T-helper 22 cell (primary cell): ENCODE data around the gene ATG10.

Experiments
- DNase-seq: peaks from one replicate; pipeline ENCODE4 v3.0.0-alpha.2; 2020; ENCODE audit warnings: low read depth

ATG10 gene

DNA sequence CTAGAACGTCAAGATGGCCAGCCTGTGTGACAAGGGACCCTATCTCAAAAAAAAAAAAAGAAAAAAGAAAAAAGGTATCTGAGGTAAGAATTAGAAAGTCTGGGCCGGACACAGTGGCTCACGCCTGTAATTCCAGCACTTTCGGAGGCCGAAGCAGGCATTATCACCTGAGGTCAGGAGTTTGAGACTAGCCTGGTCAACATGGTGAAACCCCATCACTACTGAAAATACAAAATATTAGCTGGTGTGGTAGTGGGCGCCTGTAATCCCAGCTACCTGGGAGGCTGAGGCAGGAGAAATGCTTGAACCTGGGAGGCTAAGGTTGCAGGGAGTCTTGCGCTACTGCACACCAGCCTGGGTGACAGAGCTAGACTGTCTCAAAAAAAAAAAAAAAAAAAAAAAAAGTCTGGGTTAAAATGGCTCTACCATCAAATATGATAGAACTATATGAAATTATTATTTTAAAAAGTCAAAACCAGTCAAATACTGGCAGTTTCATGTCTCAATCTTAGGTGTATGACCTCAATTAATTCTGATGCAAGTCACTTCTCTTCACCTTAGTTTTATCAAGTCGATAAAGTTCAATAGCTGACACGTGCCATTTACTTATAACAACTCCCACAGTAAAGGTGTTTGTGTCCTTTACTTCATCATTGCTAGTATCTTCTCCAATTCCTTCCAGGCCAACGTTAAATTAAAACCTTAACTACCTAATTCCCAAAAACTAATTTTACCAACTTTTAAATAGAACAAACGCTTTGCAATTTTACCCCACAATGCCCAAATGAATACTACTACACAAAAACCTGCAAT is 305.2 kb downstream of the ATG10 start:
- DNase-seq, result no peak

DNA sequence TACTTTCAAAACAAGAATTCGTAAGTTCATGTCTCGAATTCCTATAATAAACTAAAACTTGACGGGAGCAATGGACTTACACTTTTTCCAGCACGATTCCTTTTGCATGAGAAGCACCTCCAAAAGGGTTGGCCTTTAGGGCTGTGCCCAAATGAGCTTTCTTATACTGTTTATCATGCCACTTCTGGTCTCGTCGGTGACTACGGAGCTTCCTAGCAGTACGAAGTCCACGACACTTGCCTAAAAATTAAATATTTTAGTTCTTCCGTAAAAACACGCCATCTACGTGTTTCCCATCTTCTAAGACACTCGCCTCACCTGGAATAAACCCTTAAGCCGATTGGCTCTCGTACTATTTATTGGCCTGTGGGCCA is 305.8 kb downstream of the ATG10 start:
- no peak for DNase-seq

DNA sequence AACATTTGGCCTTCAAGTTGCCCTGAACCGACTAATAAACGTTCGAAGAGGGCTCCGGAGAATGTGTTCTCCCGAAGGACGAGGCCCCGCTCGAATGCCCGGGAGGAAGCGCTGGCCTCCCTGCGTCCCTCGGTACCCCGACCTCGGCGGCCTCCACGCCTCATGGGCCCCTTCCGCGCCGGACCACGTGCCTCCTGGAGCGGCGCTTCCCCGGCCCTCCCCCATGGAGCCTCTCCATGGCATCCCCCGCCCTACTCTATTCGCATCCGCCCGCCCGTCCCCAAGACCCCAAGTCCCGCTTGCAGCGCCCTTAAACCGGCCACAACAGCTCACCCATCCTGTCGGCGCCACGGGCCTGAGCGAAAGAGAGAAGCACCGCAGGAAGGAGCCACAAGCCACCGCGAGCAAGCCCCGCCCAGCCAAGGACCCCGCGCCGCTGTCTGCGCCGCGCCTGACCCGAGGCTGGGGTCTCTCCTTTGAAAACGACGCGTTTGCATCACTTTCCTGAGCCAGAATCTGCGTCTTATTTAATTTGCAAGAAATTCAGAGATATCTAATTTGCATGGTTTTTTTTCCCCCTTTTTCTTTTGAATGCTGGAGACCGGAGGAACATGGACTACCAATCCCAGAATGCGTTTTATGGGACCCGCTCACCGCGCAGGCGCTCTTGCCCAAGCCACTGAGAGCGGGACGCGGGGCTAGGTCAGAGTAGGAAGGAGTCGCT is 306.3 kb downstream of the ATG10 start, which contains the start of gene RPS23:
TSS of gene RPS23 (minus strand) at position 368 of the 724 bp plus-strand sequence. CDS start at position 337, 31 bp downstream.
- peak; percentile 71 for DNase-seq

DNA sequence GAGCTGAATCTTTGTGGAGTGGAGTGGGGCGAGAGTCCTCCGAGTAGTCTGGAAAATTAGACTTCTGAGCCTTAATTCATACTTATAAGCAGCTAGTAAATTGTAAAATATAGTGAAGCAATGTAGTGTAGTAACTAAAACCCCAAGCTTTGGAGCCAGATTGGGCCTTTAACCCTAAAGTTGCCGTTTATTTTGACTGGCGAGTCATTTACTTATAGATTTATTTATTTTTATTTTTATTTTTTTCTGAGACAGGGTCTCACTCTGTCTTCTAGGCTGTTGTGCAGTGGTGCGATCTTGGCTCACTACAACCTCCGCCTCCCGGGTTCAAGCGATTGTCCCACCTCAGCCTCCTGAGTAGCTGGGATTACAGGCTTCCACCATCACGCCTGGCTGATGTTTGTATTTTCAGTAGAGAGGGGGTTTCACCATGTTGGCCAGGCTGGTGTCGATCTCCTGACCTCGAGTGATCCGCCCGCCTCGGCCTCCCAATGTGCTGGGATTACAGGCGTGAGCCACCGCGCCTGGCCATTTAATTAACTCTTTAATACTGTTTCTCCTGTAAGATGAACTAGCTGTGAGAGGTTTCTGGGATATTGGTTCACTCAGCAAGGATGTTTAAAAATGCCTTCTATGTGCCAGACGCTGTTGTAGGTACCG is 307.0 kb downstream of the ATG10 start:
- DNase-seq, result no peak

DNA sequence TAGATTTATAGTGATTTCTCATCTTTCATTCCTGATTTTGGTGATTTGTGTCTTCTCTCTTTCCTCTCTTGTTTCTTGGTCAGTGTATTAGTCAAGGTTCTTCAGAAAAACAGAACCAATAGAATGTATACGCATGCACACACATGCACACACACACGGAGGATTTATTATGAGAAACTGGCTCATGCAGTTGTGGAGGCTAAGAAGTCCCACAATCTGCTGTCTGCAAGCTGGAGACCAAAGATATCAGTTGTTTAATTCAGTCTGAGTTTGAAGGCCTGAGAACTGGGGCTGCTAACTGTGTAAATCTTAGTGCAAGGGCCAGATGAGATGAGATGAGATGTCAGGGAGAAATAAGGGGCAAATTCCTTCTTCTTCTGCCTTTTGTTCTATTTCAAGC is 312.1 kb downstream of the ATG10 start:
- DNase-seq, result no peak

DNA sequence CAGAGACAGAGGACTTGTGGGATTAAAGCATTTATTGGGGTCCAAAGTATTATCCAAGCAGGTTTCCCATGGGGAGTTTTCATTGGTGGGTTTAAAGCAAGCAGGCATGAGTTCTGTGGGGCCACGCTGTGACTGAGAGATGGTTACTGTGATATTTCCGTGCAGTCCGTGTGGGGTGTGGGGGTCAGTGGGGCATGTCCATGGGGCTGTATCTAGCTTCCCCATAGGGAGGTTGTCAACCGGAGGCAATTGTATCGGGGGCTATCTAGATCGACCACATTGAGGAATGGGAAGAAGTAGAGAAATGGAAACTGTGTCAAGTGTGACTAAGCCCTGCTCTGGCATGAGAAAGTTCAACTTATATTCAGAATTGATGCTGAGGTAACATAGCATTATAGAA is 313.4 kb downstream of the ATG10 start:
- DNase-seq, result no peak

DNA sequence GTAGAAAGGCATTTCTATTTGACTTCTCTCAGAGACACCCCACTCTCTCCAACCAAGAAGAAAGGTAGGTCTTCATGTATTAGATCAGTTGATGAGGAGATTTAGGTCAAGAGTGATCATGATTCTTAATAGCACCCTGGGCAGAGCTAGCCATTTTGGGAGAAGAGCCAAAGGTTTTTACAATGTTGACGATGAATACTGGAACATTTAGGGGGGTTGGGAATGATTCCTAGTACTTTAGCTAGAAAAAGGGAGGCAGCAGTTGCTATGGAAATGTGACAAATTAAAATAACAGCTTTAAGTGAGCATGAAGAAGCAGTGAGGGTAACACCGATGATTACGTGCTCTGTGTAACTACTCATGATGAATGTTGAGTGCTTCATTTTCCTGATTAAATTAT is 315.8 kb downstream of the ATG10 start:
- DNase-seq, result no peak

DNA sequence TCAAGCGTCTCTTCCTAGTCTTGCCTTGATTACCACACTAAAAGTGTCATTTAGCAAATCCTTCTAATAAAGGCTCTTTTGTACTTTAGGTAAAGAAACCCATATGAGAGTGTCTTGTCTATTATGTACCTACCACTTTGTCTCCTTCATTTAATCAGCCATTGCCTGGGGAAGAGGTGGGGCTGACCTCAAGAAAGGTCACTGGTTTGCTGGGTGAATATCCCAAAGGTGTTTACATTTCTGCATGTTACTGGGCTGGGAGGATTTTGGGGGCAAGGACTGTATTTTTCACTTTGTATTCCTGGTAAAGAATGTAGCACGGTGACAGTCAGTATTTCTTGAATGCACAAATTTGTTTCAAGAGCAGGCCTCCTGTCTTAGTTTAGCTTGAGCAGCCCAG is 318.2 kb downstream of the ATG10 start:
- DNase-seq, result no peak

DNA sequence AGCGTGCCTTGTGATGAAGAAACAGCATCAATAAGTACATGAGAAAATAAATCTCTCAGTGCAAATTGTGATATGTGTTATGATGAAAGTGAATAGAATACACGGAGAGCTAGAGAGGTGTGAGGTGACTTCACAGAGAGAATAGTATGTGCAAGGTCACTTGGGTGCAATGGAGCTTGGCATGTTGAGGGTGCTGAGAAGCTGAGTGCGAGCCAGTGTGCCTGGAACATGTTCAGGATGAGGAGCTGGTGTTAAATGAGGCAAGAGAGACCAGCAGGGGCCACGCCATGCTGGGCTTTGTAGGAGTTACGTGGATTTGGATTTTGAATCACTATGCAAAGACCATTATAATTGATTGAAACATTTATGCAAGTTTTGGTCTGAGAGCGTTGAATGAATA is 319.1 kb downstream of the ATG10 start:
- DNase-seq, result no peak

DNA sequence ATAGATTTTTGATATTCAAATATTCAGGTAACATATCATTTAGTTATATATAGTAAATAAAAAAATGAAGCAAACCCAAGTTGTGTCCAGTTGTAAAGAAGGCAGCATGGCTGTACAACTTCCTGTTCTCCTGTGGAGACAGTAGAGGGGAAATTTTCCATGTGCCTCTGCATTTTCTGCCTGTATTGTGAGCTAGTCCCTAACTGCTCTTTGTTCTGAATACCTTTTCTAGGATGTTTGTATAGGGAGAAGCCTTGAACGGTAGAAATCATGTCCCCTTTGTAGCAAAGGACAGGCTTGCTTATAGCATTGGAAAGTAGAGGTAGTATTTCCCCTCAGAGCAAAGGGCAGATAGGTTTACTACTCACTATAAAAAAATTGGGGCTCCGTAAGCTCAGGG is 319.6 kb downstream of the ATG10 start:
- no peak for DNase-seq

DNA sequence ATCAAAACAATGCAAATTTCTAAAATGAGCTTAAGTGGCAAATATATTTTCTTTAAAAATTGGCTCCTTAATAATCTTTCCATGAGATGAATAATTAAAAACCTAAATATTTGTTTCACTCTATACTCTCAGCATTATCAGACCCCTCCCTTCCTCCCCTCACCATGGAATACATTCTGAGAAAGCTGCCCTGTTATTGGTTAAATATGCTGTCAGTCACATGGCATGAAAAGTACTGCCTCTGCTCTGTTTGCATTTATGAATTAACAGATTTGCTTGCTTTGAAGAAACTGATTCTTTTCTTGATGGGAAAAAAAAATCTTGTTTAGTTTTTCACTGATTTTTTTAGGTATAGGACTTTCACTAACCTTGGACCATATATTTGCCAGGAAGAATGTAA is 323.3 kb downstream of the ATG10 start:
- DNase-seq, result no peak

DNA sequence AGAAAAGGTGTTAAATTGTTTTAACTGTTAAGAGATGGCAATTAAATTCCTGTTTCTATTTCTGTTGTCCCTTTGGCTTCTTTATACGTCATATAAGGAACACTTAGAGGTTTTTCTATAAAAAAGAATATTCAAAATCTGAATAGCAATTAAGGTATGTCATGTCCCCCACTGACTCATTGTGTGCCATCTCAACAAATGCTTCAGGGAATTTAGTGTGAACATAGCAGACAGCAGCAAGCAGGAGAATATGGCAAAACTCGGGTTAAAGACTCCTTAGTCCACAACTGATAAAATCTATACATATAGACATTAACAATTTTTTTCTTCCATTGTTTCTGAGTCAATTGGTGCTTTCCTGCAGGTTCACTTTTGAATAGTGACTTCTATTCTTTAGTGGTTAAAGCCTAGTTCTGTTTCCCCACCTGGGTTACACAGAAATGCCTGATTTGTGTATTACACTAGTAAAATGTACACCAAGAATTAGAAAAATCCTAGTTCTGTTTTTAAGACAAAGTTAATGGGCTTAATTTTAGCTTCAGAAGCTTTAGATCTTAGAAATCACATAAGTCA is 324.2 kb downstream of the ATG10 start:
- no peak for DNase-seq

DNA sequence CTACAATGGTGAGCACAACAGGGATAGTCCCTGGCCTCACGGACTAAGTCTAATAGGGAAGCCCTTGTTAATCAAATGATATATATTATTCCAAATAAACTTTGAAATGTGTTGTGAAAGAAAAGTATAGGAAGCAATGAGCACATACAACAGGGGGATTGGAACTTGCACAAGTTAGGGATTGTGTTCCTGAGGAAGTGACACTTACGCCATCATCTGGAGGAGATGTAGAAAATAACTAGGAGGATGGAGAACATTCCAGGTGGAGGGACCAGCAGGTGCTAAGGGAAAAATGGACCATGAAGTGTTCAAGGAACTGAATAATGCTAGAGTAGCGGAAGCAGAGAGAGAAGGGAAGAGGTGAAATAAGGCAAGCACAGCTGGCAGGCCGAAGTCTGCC is 325.1 kb downstream of the ATG10 start:
- DNase-seq, result no peak

DNA sequence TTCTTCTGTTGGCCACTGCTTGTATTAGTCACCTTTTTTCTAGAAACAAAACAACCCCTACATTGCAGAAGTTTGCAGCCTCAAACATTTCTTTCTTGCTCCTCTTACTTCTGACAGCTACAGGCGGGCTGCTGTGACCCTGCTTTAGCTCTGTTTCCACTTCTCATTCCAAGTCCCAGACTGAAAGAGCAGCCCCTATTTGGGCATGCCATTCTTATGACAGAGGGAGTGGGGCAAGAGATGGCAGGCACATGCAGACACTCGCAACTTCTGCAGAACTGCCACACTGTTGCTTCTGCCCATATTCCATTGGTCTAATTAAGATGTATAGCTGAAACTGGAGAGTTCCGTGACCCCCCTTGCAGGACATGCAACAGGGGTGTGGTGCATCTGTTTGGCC is 325.9 kb downstream of the ATG10 start:
- no peak for DNase-seq

DNA sequence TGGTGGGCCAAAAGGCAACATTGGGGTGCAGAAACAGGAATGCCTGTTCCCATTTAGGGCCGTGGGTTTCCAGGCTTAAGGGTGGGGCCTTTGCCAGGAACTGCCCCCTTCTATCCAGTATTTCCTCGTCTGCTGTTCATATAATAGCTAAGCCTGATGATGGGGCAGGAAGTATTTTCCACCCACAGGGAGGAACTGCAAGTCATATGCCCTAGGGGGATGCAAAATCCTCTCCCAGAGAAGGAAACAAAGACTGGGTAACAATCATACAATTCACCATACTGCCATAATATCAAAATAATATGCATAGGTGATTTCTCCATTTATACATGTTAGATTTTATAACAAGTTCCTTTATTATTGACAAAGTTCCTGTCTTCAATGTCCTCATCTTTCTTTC is 326.8 kb downstream of the ATG10 start:
- DNase-seq, result no peak

DNA sequence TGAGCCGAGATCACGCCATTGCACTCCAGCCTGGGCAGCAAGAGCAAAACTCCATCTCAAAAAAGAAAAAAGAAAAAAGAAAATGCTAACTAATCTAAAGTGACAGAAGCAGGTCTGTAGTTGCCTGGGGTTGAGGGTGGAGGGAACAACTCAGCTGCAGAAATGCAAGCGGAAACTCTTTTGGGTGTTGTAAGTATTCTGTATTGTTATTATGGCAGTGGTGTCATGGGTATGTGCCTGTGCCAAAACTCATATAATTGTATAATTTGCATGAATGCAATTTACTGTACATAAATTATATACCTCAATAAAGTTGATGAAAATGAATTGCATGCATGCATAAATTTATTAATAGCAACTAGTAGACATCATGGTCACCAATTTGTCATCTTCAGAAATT is 329.4 kb downstream of the ATG10 start:
- no peak for DNase-seq
